ENCODE results near the gene R3HDM4.

R3HDM4 gene

GRCh38 chr19:929203-929890 lies 16.3 kb upstream of the R3HDM4 start:
- no peak overlapping the region for H2BK12ac ChIP-seq (ENCODE audit: low read length)
- no peak overlapping the region for H3K14ac ChIP-seq (ENCODE audit: low read length)
- H3K4me1 ChIP-seq (ENCODE audit: control insufficient read depth in 2 of 2, insufficient read depth in 1 of 2, low read depth in 1 of 2, low read length in 2 of 2): peaks cover 13 to 14% of the 10 kb centered on the region in 2 donors
- H3K27me3 ChIP-seq (ENCODE audit: control insufficient read depth in 3 of 3, insufficient read depth in 3 of 3, low read depth in 1 of 3, low read length in 3 of 3): peaks cover 0 to 2% (median 0%) of the 10 kb centered on the region in 3 experiments
- H2AFZ ChIP-seq (ENCODE audit: low read length): no peak overlapping the region
- H3K4ac ChIP-seq (ENCODE audit: low read length): no peak overlapping the region
- peaks cover 25 to 56% of the 10 kb centered on the region in 2 donors for H3K36me3 ChIP-seq (replicated peaks in 1 of 2; ENCODE audit: control insufficient read depth in 2 of 2, insufficient read depth in 2 of 2, low read length in 2 of 2)
- no peak overlapping the region for H3K9ac ChIP-seq (ENCODE audit: low read depth, low read length, poor library complexity)
- no peak overlapping the region for H2BK5ac ChIP-seq (ENCODE audit: low read length)
- no peak overlapping the region for H2BK15ac ChIP-seq (ENCODE audit: low read length)
- H2AK5ac ChIP-seq (ENCODE audit: low read depth, low read length): no peak overlapping the region
- peaks cover 22% of the 10 kb centered on the region for H3K79me1 ChIP-seq (ENCODE audit: low read depth, low read length)
- no peaks in the 10 kb centered on the region for H3K9me3 ChIP-seq (replicated peaks in 1 of 2; ENCODE audit: control insufficient read depth in 2 of 2, insufficient read depth in 1 of 2, low read depth in 1 of 2, low read length in 2 of 2)
- no CpG with 5 or more reads among the region's 51 CpGs for WGBS, 2 donors (ENCODE audit: extremely low coverage in 2 of 2, insufficient read length in 2 of 2, insufficient replicate concordance in 1 of 2)
- H3K18ac ChIP-seq (ENCODE audit: low read length): no peak overlapping the region
- H3K4me2 ChIP-seq (ENCODE audit: insufficient read depth, low read length, poor library complexity, severe bottlenecking): no peak overlapping the region
- peak overlapping the region; percentile 39 for H3K27ac ChIP-seq (replicated peaks; ENCODE audit: low read length)
- no peak for DNase-seq (ENCODE audit: low spot score)
- H4K91ac ChIP-seq (ENCODE audit: low read depth, low read length, poor library complexity): no peak overlapping the region
- no peak overlapping the region for H3K4me3 ChIP-seq (ENCODE audit: low read length in 2 of 2)
- no peak overlapping the region for H4K8ac ChIP-seq (ENCODE audit: low read depth, low read length)
- no peak overlapping the region for H2BK120ac ChIP-seq (ENCODE audit: low read depth, low read length)
- peak overlapping the region; percentile 73 for H3K23ac ChIP-seq (ENCODE audit: low read depth, low read length, poor library complexity)

DNA sequence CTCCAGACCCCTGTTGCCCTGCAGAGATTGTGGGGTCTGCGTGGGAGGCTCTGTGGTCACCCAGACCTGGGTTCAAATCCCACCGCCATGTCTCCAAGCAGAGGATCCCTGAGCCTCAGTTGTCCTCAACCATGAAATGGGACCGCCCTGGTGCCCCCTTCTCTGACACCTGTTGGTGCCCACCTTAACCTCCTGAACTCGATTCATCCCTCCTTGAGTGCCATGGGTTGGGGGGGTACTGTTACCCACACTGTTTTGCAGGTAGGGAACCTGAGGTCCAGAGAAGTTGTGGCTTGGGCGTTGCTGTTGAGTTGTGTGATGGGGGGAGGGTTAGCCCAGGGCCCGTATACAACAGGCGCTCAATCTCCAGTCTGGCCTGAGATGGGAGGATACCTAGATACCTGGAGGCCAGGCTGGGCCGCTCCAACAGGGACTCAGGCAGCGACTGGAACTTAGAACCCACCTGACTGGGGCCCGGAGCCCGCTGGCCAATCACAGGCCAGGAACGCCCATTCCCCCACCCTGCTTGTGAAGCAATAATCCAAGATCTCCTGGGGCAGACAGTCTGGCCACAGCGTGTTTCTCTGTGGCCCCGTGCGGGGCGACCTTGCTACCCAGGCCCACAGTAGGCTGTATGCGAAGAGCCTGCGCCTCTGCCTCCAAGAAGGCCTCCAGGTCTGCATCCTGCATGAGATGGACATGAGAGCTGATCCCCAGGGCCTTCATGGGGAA lies 15.6 kb upstream of the R3HDM4 start:
- Histone ChIP-seq H3K79me1 (ENCODE audit: low read depth, low read length) (peaks cover 19% of the 10 kb centered on the region), H3K27ac (replicated peaks; ENCODE audit: low read length) (peak overlapping the region; percentile 71), H3K4me2 (ENCODE audit: insufficient read depth, low read length, poor library complexity, severe bottlenecking) (no peak overlapping the region), H3K4ac (ENCODE audit: low read length) (no peak overlapping the region), H3K9ac (ENCODE audit: low read depth, low read length, poor library complexity) (no peak overlapping the region), H3K18ac (ENCODE audit: low read length) (no peak overlapping the region), H2BK15ac (ENCODE audit: low read length) (peak overlapping the region; percentile 96), H2BK5ac (ENCODE audit: low read length) (peak overlapping the region; percentile 98), H2AFZ (ENCODE audit: low read length) (no peak overlapping the region), H3K36me3 (replicated peaks in 1 of 2; ENCODE audit: control insufficient read depth in 2 of 2, insufficient read depth in 2 of 2, low read length in 2 of 2) (peaks cover 23 to 49% of the 10 kb centered on the region in 2 donors), H4K91ac (ENCODE audit: low read depth, low read length, poor library complexity) (no peak overlapping the region), H4K8ac (ENCODE audit: low read depth, low read length) (peak overlapping the region; percentile 82), H2BK120ac (ENCODE audit: low read depth, low read length) (no peak overlapping the region), H3K23ac (ENCODE audit: low read depth, low read length, poor library complexity) (peak overlapping the region; percentile 73), H2BK12ac (ENCODE audit: low read length) (peak overlapping the region; percentile 16), H3K4me1 (ENCODE audit: control insufficient read depth in 2 of 2, insufficient read depth in 1 of 2, low read depth in 1 of 2, low read length in 2 of 2) (peaks cover 13 to 14% of the 10 kb centered on the region in 2 donors), H3K27me3 (ENCODE audit: control insufficient read depth in 3 of 3, insufficient read depth in 3 of 3, low read depth in 1 of 3, low read length in 3 of 3) (peaks cover 0 to 2% (median 0%) of the 10 kb centered on the region in 3 experiments), H2AK5ac (ENCODE audit: low read depth, low read length) (peak overlapping the region; percentile 98), H3K4me3 (ENCODE audit: low read length in 2 of 2) (no peak overlapping the region), H3K14ac (ENCODE audit: low read length) (no peak overlapping the region), H3K9me3 (replicated peaks in 1 of 2; ENCODE audit: control insufficient read depth in 2 of 2, insufficient read depth in 1 of 2, low read depth in 1 of 2, low read length in 2 of 2) (no peaks in the 10 kb centered on the region)
- WGBS, 2 donors (ENCODE audit: extremely low coverage in 2 of 2, insufficient read length in 2 of 2, insufficient replicate concordance in 1 of 2): no CpG with 5 or more reads among the region's 18 CpGs
- no peak for DNase-seq (ENCODE audit: low spot score)

DNA sequence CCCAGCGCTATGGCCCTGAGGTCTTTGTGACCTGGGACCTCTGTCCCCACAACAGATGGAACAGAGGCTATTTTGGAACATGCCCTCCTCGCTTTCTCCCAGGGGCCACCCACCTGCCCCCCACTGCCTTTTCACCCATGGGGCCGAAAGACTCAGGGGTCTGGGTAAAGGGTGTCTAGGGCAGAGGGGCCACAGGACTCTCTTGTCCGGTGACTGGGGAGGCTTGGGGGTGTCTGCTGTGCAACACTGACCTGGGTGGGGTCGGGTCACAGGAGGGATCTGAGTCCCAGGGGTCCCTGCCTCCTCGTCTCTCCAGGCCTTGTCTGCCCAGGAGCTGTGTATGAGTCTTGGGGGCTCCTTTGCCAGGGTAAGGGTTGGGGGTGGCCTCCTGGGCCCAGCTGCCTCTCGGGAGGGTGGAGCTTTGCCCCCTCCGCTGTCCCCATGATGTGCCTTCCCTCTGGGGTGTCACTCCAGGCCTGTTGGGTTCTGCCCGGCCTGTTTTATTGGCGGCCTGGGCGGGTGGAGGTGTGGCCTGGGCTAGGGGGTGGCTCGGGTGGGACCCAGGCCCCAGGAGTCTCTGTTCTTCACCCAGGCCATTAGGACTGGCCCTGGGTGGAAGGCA lies 14.9 kb upstream of the R3HDM4 start:
- H3K9me3 ChIP-seq (replicated peaks in 1 of 2; ENCODE audit: control insufficient read depth in 2 of 2, insufficient read depth in 1 of 2, low read depth in 1 of 2, low read length in 2 of 2): no peaks in the 10 kb centered on the region
- H3K27ac ChIP-seq (replicated peaks; ENCODE audit: low read length): peak overlapping the region; percentile 71
- H3K18ac ChIP-seq (ENCODE audit: low read length): peak overlapping the region; percentile 78
- WGBS, 2 donors (ENCODE audit: extremely low coverage in 2 of 2, insufficient read length in 2 of 2, insufficient replicate concordance in 1 of 2): no CpG with 5 or more reads among the region's 12 CpGs
- H3K4ac ChIP-seq (ENCODE audit: low read length): peak overlapping the region; percentile 10
- peak overlapping the region; percentile 85 for H3K23ac ChIP-seq (ENCODE audit: low read depth, low read length, poor library complexity)
- peaks cover 23 to 43% of the 10 kb centered on the region in 2 donors for H3K36me3 ChIP-seq (replicated peaks in 1 of 2; ENCODE audit: control insufficient read depth in 2 of 2, insufficient read depth in 2 of 2, low read length in 2 of 2)
- peak overlapping the region; percentile 98 for H2AK5ac ChIP-seq (ENCODE audit: low read depth, low read length)
- peaks cover 12% of the 10 kb centered on the region in 2 donors for H3K4me1 ChIP-seq (ENCODE audit: control insufficient read depth in 2 of 2, insufficient read depth in 1 of 2, low read depth in 1 of 2, low read length in 2 of 2)
- H3K14ac ChIP-seq (ENCODE audit: low read length): peak overlapping the region; percentile 47
- peak overlapping the region; percentile 77 for H3K9ac ChIP-seq (ENCODE audit: low read depth, low read length, poor library complexity)
- peak overlapping the region; percentile 98 for H2BK5ac ChIP-seq (ENCODE audit: low read length)
- peaks cover 0 to 2% (median 0%) of the 10 kb centered on the region in 3 experiments for H3K27me3 ChIP-seq (ENCODE audit: control insufficient read depth in 3 of 3, insufficient read depth in 3 of 3, low read depth in 1 of 3, low read length in 3 of 3)
- H2BK120ac ChIP-seq (ENCODE audit: low read depth, low read length): no peak overlapping the region
- no peak for DNase-seq (ENCODE audit: low spot score)
- H4K91ac ChIP-seq (ENCODE audit: low read depth, low read length, poor library complexity): no peak overlapping the region
- peak overlapping the region; percentile 96 for H2BK15ac ChIP-seq (ENCODE audit: low read length)
- peaks cover 19% of the 10 kb centered on the region for H3K79me1 ChIP-seq (ENCODE audit: low read depth, low read length)
- H2AFZ ChIP-seq (ENCODE audit: low read length): no peak overlapping the region
- peak overlapping the region; percentile 82 for H4K8ac ChIP-seq (ENCODE audit: low read depth, low read length)
- peak overlapping the region; percentile 66 to 97 for H3K4me3 ChIP-seq (ENCODE audit: low read length in 2 of 2)
- peak overlapping the region; percentile 56 for H3K4me2 ChIP-seq (ENCODE audit: insufficient read depth, low read length, poor library complexity, severe bottlenecking)
- no peak overlapping the region for H2BK12ac ChIP-seq (ENCODE audit: low read length)
